Heart right ventricle (tissue), 16 donors: ENCODE results near the gene ARFGEF3. TPM values are rescaled to one million over a fixed set of nuclear protein-coding genes. Genes with fewer than 3 reads are reported as not detected.

Experiments used
- ATAC-seq, 8 donors: fragments of 200-7000 bp; cut with Tn5 transposase; one replicate each; pipeline ENCODE4 v1.9.1; 2020; ENCODE audit warnings: mild to moderate bottlenecking in 8 of 8, moderate library complexity in 8 of 8, moderate number of reproducible peaks in 1 of 8
- DNase-seq, 2 donors: peaks; one replicate each; pipeline ENCODE4 v3.0.0-alpha.2; 2020
- H3K27ac ChIP-seq, 10 donors: fragments of 200-600 bp; sonication (generic) in 2 of 10; one replicate each; pipeline versions ENCODE4 v1.5.0 to v1.8.0; 2020 to 2022; ENCODE audit warnings: mild to moderate bottlenecking in 3 of 10
- H3K27me3 ChIP-seq, 7 donors: fragments of 200-600 bp; one replicate each; pipeline ENCODE4 v1.8.0; 2021 to 2022; ENCODE audit warnings: mild to moderate bottlenecking in 2 of 7
- H3K36me3 ChIP-seq, 9 donors: fragments of 200-600 bp; sonication (generic) in 1 of 9; one replicate each; pipeline versions ENCODE4 v1.5.0 to v1.8.0; 2020 to 2022; ENCODE audit warnings: mild to moderate bottlenecking in 2 of 9
- H3K4me1 ChIP-seq, 9 donors: fragments of 200-600 bp; sonication (generic) in 1 of 9; one replicate each; pipeline versions ENCODE4 v1.5.0 to v1.8.0; 2020 to 2022; ENCODE audit warnings: mild to moderate bottlenecking in 4 of 9
- H3K4me3 ChIP-seq, 10 donors: fragments of 200-600 bp; sonication (generic) in 2 of 10; one replicate each; pipeline versions ENCODE4 v1.5.0 to v1.8.0; 2020 to 2022; ENCODE audit warnings: mild to moderate bottlenecking in 7 of 10, moderate library complexity in 2 of 10
- H3K9me3 ChIP-seq, 11 donors: fragments of 200-600 bp in 10 of 11; sonication (generic) in 2 of 11; one replicate each; pipeline versions ENCODE4 v1.5.0 to v1.8.0; 2013 to 2022; ENCODE audit warnings: mild to moderate bottlenecking in 2 of 11, control low read depth in 1 of 11, moderate library complexity in 1 of 11
- WGBS, 2 donors: extraction: QIAGEN DNeasy Blood & Tissue Kit; methylation state at CpG; one replicate each; pipeline ENCODE4 v1.1.7; 2013; ENCODE audit warnings: inconsistent platforms in 1 of 2; 5-methylcytosine and 5-hydroxymethylcytosine counted together
- intact Hi-C, 10 donors: fragments of 100-400 bp; cut with DNase I; formaldehyde crosslinking; loops; one replicate each; pipeline versions ENCODE4 v1.11.1 to v1.14.2; 2022
- polyA plus RNA-seq, 2 donors: library from polyadenylated mRNA; stranded (reverse); fragments of 200-250 nt; gene quantifications; one replicate each; pipeline ENCODE4 v1.2.3, GENCODE V29; 2013
- total RNA-seq, 10 donors: library from RNA; stranded (reverse); fragmentation: NEBNext Ultra II Directional in 3 of 10; extraction: Animal tissue kit (Norgen Biotek cat#: 25700) in 3 of 10; gene quantifications; one replicate each; pipeline versions ENCODE4 v1.2.1 to v1.2.4, GENCODE V29; 2021 to 2023
- TF ChIP-seq, protein P1 (sequence below), 9 donors: fragments of 200-600 bp; sonication (generic) in 2 of 9; IDR thresholded peaks; one replicate each; pipeline versions ENCODE4 v1.5.0 to v1.8.0; 2021 to 2022; ENCODE audit warnings: antibody characterized with exemption in 9 of 9, mild to moderate bottlenecking in 5 of 9, moderate library complexity in 1 of 9
- donor health status: Arrhythmogenic right ventricular cardiomyopathy.
- donor health status: ischemic (EF 13 %, LVEDD 7.1; RV severe dilation, severe dysfunction).
- donor health status: healthy with polysubstance abuse.
- donor health status: DM: no; HTN: yes; CAD: no.
- donor health status: DM: no; HTN: no; CAD: no.
- donor health status: ischemic (EF 25% LVEDD 6.9; RV normal size, moderate dysfunction).
- donor health status: ischemic (EF 25% LVEDD 5.7; RV mildly dilated, moderate dysfunction).
- donor health status: healthy.
- donor health status: DM: yes; HTN: yes; CAD: no.
- donor health status: Ischemic cardiomyopathy.
- donor health status: ischemic (EF 35%, LVEDD 5.7; RV mildly dilated, moderate dysfunction).
- donor health status: nonischemic (EF 11% LVEDD 7.7; RV severe dilation, severe dysfunction).
- donor health status: DM: yes; HTN: yes; CAD: no.
- donor health status: PGD.
- donor health status: ischemic (EF 29% LVEDD 5.4; RV normal size, mild dysfunction).
- donor health status: nonischemic (EF 23%, LVEDD 6.1; RV moderate dilation, normal function).

The ARFGEF3 gene
- total and polyA plus RNA-seq, 12 donors = 0.33 to 11.1 (median 3.3) TPM

DNA sequence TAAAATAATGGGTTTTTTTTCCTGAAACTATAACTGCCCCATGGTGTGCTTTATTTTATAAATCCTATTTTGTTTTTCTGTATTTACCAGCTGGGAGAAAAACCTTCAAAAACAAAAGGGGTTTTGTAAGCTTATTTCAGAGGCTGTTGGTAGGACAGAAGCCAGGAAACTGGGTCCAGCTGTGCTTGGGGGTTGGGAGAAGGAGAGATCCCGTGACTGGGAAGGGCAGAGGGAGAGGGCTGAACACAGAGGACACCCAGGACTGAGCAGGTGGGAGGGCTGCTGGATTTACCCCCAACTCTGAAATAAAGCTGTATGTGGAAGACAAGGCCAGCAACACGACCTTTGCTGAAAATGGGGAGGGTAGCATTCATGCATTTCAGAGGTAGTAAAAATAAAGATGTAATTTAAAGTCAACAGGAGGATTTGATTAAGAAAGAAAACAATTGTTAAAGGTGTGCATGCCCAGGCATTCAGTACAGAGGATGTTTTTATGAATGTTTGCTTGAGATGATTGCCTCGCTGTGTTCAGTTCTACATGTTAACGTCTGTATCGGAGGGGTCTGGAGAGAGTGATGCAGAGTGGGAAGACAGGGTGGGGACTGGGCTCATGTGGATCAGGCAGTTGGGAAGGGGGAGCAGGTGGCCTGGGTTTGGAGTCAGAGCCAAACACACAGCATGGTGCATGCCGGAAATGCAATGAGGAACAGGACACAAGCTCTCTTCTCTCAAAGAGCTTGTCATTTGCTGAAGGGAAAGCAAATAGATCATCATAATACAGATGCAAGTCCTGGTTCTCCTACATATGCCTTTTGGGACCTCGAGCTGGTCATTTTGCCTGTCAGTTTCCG lies 21.4 kb downstream of the ARFGEF3 start:
- Histone ChIP-seq H3K4me1 (peaks cover 0 to 5% (median 0%) of the 10 kb centered on the region in 9 donors), H3K4me3 (no peak overlapping the region), H3K27me3 (no peaks in the 10 kb centered on the region), H3K36me3 (no peaks in the 10 kb centered on the region), H3K27ac (no peak overlapping the region), H3K9me3 (peaks cover 0 to 9% (median 3%) of the 10 kb centered on the region in 11 donors)
- no peak for DNase-seq
- WGBS, 2 donors = 71 to 79% methylated on average over 8 of the region's 8 CpGs
- intact Hi-C loops = no loop called here
- ATAC-seq = peak in 3 of 8 donors; percentile 48 to 63 (median 56)
- TF ChIP-seq, protein P1, sequence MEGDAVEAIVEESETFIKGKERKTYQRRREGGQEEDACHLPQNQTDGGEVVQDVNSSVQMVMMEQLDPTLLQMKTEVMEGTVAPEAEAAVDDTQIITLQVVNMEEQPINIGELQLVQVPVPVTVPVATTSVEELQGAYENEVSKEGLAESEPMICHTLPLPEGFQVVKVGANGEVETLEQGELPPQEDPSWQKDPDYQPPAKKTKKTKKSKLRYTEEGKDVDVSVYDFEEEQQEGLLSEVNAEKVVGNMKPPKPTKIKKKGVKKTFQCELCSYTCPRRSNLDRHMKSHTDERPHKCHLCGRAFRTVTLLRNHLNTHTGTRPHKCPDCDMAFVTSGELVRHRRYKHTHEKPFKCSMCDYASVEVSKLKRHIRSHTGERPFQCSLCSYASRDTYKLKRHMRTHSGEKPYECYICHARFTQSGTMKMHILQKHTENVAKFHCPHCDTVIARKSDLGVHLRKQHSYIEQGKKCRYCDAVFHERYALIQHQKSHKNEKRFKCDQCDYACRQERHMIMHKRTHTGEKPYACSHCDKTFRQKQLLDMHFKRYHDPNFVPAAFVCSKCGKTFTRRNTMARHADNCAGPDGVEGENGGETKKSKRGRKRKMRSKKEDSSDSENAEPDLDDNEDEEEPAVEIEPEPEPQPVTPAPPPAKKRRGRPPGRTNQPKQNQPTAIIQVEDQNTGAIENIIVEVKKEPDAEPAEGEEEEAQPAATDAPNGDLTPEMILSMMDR (IDR thresholded peaks at IDR 0.05) = no peak

DNA sequence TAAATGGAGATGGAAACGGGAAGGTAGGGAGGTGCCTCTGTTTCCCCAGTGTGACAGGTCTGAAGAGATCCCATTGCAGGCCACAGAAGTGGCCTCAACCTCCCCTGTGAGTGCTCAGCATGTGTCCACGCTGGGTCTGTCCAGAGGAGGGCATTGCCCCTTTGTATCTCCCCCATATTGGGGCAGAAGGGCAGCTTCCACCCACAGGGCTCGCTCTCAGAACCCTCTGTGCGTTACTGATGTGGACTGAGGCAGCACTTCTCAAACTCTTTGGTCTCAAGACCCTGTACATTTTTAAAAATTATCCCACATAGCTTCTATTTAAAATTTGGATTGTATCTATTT lies 22.0 kb downstream of the ARFGEF3 start:
- DNase-seq = no peak
- TF ChIP-seq, protein P1 (IDR thresholded peaks at IDR 0.05) = no peak

DNA sequence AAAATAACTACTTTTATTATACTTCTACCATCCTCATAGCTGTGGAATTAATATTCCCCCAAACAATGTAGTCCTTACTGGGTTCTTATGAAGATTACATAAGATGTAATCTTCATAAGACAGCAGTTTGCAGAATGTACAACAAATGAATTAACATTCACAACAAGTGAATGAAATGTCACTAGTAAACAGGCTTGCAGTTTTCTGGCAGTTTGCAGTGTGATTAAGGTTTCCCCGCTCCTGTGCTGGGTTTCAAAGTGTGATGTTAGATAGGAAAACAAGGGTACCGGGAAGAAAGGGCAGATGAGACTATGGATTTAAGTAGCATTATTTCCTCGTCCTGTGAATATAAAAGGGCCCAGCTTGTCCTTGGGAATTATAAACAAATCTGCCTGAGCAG lies 22.5 kb downstream of the ARFGEF3 start:
- Histone ChIP-seq H3K4me1 (peaks cover 0 to 11% (median 0%) of the 10 kb centered on the region in 9 donors), H3K27ac (no peak overlapping the region), H3K27me3 (no peaks in the 10 kb centered on the region), H3K9me3 (no peaks in the 10 kb centered on the region), H3K4me3 (no peak overlapping the region), H3K36me3 (no peaks in the 10 kb centered on the region)
- TF ChIP-seq, protein P1 (IDR thresholded peaks at IDR 0.05) = no peak
- ATAC-seq (no peak), DNase-seq (no peak)
- intact Hi-C loops = no loop called here
- 90 to 92% methylated on average over 3 of the region's 3 CpGs for WGBS, 2 donors

More for the DNA sequence above, 22.0 kb downstream of the ARFGEF3 start:
- H3K36me3 ChIP-seq = no peaks in the 10 kb centered on the region
- intact Hi-C loops = no loop called here
- WGBS, 2 donors = 81 to 86% methylated on average over 4 of the region's 4 CpGs
- ATAC-seq = no peak
- peaks cover 0 to 10% (median 0%) of the 10 kb centered on the region in 9 donors for H3K4me1 ChIP-seq
- H3K4me3 ChIP-seq = no peak overlapping the region
- H3K27ac ChIP-seq = no peak overlapping the region
- H3K27me3 ChIP-seq = no peaks in the 10 kb centered on the region
- H3K9me3 ChIP-seq = peaks cover 0 to 3% (median 0%) of the 10 kb centered on the region in 11 donors

DNA sequence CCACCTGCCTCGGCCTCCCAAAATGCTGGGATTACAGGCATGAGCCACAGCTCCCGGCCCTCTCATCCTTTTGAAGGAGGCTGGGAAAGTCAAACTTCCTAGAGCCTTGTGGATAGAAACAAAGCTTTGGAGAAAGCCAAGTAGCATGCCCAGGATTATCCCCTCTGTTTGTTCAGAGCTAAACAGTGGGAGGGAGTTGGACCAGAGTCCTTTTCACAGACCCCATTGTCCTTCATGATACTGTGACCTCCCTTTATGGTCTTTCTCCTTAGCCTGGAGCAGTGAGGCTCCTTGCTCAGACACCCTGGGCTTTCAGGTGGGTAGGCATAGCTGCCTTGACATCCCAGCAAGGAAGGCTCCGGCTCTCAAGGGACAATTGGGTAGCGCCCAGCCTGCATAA lies 25.4 kb downstream of the ARFGEF3 start:
- H3K36me3 ChIP-seq = no peaks in the 10 kb centered on the region
- H3K27me3 ChIP-seq = no peaks in the 10 kb centered on the region
- no peaks in the 10 kb centered on the region for H3K9me3 ChIP-seq
- TF ChIP-seq, protein P1 (IDR thresholded peaks at IDR 0.05) = no peak
- intact Hi-C loops = no loop called here
- DNase-seq (no peak), ATAC-seq (no peak)
- H3K4me1 ChIP-seq = peaks cover 0 to 10% (median 0%) of the 10 kb centered on the region in 9 donors
- 95 to 98% methylated on average over 4 of the region's 4 CpGs for WGBS, 2 donors
- H3K4me3 ChIP-seq = no peak overlapping the region
- no peak overlapping the region for H3K27ac ChIP-seq
